Activated CD8-positive, alpha-beta memory T cell treated with anti-CD3 and anti-CD28 coated beads, Interleukin-2, amount 50 U/mL, for 24 hours (primary cell): ENCODE data around the gene DDX47.
"Not testable (repeated sequence)": the region's sequence is repeated elsewhere in the genome, so short reads cannot be mapped to it uniquely, and the experiment has no call there.

Source experiments
- DNase-seq: peaks from one replicate; pipeline ENCODE4 v3.0.0-alpha.2; 2020; ENCODE audit errors: extremely low read depth

The DDX47 gene

GRCh38 chr12:12872139-12872933 is 59.2 kb downstream of the DDX47 start:
- no peak for DNase-seq

DNA sequence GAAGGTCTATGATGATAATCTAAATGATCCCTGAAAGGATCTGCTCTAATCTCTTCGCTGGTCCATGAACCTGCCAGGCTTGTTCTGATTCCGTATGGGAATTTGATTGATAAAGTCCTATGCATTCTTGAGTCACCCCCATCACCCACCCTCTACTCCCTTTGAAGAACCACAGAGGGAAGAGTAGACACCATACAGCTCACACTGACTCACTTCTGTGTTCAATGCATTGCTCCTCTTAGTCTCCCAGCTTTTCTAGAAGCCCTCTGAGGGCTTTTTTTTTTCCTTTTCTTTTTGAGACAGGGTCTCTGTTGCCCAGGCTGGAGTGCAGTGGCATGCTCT is 59.8 kb downstream of the DDX47 start:
- DNase-seq = no peak

DNA sequence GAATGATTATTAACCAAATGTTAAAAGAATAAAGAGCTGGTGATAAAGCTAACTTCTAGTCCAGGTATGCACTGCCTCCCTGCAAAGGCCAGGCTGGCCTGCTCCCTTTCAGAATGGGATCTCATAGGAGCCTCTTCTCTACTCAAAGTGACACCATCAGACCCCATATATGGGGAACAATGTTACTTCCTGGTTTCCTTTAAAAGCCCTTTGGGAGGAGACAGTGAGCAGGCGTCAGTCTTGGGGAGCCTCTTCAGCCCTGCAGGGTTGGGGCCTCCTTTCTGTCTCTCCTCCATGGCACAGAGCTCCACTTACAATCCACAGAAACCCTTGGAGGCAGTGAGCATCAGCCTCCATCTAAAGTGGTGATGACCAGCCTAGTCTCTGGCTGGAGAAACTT is 60.9 kb downstream of the DDX47 start:
- DNase-seq = no peak

GRCh38 chr12:12875301-12875700 is 62.2 kb downstream of the DDX47 start:
- DNase-seq = not testable (repeated sequence)

GRCh38 chr12:12877153-12877768 is 64.1 kb downstream of the DDX47 start:
- DNase-seq = no peak

DNA sequence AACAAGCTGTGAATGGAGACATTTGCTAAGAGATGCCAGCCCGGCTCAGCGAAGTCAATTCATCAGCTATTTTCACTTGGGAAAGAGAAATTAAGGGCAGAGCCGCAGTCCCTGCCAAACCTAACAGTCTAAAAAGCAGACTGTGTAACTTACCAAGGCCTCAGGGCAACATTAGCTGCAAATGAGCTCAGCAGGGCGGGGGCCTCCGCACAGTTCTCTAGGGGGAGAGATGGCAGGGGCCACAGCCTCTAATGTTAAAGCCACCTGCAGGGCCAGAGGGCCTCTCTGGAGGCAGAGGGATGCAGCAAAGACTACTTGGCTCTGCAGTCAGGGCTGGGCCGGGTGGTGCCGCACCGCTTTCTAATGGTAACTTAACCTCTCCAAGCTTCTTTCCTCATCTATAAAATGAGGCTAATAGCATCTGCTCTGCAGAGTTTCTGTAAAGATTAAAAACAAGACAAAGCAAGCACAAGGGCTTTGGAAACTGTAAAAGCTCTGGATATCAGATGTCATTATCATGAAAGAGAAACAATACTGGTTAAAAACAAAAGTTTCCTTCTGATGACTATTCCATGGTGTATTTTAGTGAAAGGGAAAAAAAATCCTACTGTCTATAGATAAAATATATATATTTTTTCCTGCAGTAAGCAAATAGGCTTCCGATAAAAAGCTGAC is 64.8 kb downstream of the DDX47 start:
- no peak for DNase-seq
